DOHH2 (cell line): ENCODE data around the gene SMAGP.

Experiments used
- EZH2phosphoT487 ChIP-seq: fragments of 200-600 bp; sonication (generic); IDR thresholded peaks from 2 replicates; pipeline ENCODE4 v1.6.1; 2017; ENCODE audit warnings: borderline replicate concordance, mild to moderate bottlenecking, antibody characterized with exemption, low read length, moderate library complexity, mixed read lengths
- TF ChIP-seq, protein P1 (sequence below): fragments of 200-600 bp; sonication (generic); IDR thresholded peaks from one replicate; pipeline ENCODE4 v1.5.1; 2014; ENCODE audit warnings: antibody characterized with exemption, mild to moderate bottlenecking, low read depth, low read length; ENCODE audit not compliant: poor library complexity, severe bottlenecking

DNA sequence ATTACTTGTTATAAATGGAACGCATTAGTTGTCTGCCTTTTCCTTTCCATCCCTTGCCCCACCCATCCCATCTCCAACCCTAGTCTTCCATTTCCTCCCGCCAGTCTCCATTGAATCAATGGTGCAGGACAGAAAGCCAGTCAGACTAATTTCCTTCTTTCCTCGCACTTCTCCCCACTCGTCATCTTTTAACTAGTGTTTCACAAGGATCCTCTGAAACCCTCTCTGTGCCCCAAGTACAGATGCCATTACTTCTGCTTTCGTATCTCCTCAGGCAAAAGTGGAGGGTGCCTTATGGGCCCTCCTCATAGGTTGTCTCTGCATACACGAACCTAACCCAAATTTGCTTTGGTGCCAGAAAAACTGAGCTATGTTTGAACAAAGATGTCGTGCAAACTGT lies 27.3 kb downstream of the SMAGP start:
- TF ChIP-seq, protein P1, sequence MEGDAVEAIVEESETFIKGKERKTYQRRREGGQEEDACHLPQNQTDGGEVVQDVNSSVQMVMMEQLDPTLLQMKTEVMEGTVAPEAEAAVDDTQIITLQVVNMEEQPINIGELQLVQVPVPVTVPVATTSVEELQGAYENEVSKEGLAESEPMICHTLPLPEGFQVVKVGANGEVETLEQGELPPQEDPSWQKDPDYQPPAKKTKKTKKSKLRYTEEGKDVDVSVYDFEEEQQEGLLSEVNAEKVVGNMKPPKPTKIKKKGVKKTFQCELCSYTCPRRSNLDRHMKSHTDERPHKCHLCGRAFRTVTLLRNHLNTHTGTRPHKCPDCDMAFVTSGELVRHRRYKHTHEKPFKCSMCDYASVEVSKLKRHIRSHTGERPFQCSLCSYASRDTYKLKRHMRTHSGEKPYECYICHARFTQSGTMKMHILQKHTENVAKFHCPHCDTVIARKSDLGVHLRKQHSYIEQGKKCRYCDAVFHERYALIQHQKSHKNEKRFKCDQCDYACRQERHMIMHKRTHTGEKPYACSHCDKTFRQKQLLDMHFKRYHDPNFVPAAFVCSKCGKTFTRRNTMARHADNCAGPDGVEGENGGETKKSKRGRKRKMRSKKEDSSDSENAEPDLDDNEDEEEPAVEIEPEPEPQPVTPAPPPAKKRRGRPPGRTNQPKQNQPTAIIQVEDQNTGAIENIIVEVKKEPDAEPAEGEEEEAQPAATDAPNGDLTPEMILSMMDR: no peak
- no peak for TF ChIP-seq EZH2phosphoT487
